Esophagus squamous epithelium (tissue), 5 donors: ENCODE measurements around the gene RAB27B. TPM values are rescaled to one million over a fixed set of nuclear protein-coding genes. Genes with fewer than 3 reads are reported as not detected.

Experiments
- DNase-seq: peaks from one replicate; lab custom pipeline; 2025; lab: John Stamatoyannopoulos, UW
- H3K27ac ChIP-seq, 4 donors: fragments of 200-600 bp; sonication (generic); one replicate each; pipeline ENCODE4 v1.5.1; 2016 to 2019; ENCODE audit warnings: mild to moderate bottlenecking in 1 of 4
- H3K27me3 ChIP-seq, 4 donors: fragments of 200-600 bp; sonication (generic); 1 replicate in 3 of 4; 2 replicates in 1 of 4; pipeline versions ENCODE4 v1.5.1 to v1.6.0; 2017 to 2021; ENCODE audit warnings: antibody characterized with exemption in 1 of 4
- H3K36me3 ChIP-seq, 3 donors: fragments of 200-600 bp; sonication (generic); one replicate each; pipeline ENCODE4 v1.5.1; 2016 to 2019
- H3K4me1 ChIP-seq, 3 donors: fragments of 200-600 bp; sonication (generic); one replicate each; pipeline ENCODE4 v1.5.1; 2017 to 2019
- H3K4me3 ChIP-seq, 4 donors: fragments of 200-600 bp; sonication (generic); 1 replicate in 3 of 4; 2 replicates in 1 of 4; pipeline ENCODE4 v1.5.1; 2016 to 2019; ENCODE audit warnings: mild to moderate bottlenecking in 2 of 4, moderate library complexity in 1 of 4
- H3K9me3 ChIP-seq, 3 donors: fragments of 200-600 bp; sonication (generic); one replicate each; pipeline ENCODE4 v1.5.1; 2016 to 2019
- CTCF ChIP-seq, 6 experiments: fragments of 450-650 bp in 4 of 6; fragments of 200-600 bp in 2 of 6; sonication (generic) in 2 of 6; IDR thresholded peaks; one replicate each; pipeline ENCODE4 v1.5.1; 2016 to 2019; ENCODE audit warnings: antibody characterized with exemption in 6 of 6, mild to moderate bottlenecking in 4 of 6, moderate library complexity in 4 of 6
- POLR2A ChIP-seq, 4 donors: fragments of 450-650 bp; IDR thresholded peaks; one replicate each; pipeline ENCODE4 v1.6.1; 2017; ENCODE audit warnings: antibody characterized with exemption in 4 of 4, mild to moderate bottlenecking in 4 of 4, moderate library complexity in 3 of 4
- WGBS, 2 donors: methylation state at CpG; one replicate each; pipeline ENCODE4 v1.1.5; 2018; 5-methylcytosine and 5-hydroxymethylcytosine counted together
- intact Hi-C: fragments of 100-400 bp; cut with DNase I; formaldehyde crosslinking; loops from one replicate; pipeline ENCODE4 v1.15.0; 2022
- total RNA-seq, 4 donors: library from RNA; depleted of rRNA; stranded (reverse); fragments of >200 nt; gene quantifications; one replicate each; pipeline ENCODE4 v1.1.0, GENCODE V29; 2016
- donor health status: DM: yes; HTN: yes; CAD: no.

Gene RAB27B
- total RNA-seq, 4 donors from 2014 or later, result 17.5 to 35.9 (median 32.1) TPM

- H3K27ac ChIP-seq, result no peak overlapping the region
- H3K4me1 ChIP-seq, result no peaks in the 10 kb centered on the region
- no peak overlapping the region for H3K4me3 ChIP-seq
- H3K36me3 ChIP-seq, result peaks cover 0 to 48% (median 0%) of the 10 kb centered on the region in 3 donors
- DNase-seq, result no peak
- WGBS, 2 donors, result 68 to 70% methylated on average over 2 of the region's 2 CpGs
- no peaks in the 10 kb centered on the region for H3K27me3 ChIP-seq
- no peaks in the 10 kb centered on the region for H3K9me3 ChIP-seq
- intact Hi-C loops, result no loop called here
- no peak for TF ChIP-seq CTCF (IDR thresholded peaks at IDR 0.05)
- no peak for TF ChIP-seq POLR2A (IDR thresholded peaks at IDR 0.05)
Measured at GRCh38 chr18:54888933-54889332, 60.7 kb downstream of the RAB27B start.

- no peaks in the 10 kb centered on the region for H3K27me3 ChIP-seq
- no peak overlapping the region for H3K4me3 ChIP-seq
- intact Hi-C loops, result no loop called here
- no peak for DNase-seq
- H3K36me3 ChIP-seq, result no peaks in the 10 kb centered on the region
- no peaks in the 10 kb centered on the region for H3K4me1 ChIP-seq
- H3K9me3 ChIP-seq, result no peaks in the 10 kb centered on the region
- no peak overlapping the region for H3K27ac ChIP-seq
- TF ChIP-seq POLR2A (IDR thresholded peaks at IDR 0.05), result no peak
- no peak for TF ChIP-seq CTCF (IDR thresholded peaks at IDR 0.05)
Measured at GRCh38 chr18:54899500-54899899, 71.2 kb downstream of the RAB27B start.

GRCh38 chr18:54900290-54900689 is 72.0 kb downstream of the RAB27B start:
- TF ChIP-seq POLR2A (IDR thresholded peaks at IDR 0.05) (no peak), CTCF (IDR thresholded peaks at IDR 0.05) (no peak)
- no peaks in the 10 kb centered on the region for H3K36me3 ChIP-seq
- intact Hi-C loops, result no loop called here
- no peaks in the 10 kb centered on the region for H3K4me1 ChIP-seq
- no peak overlapping the region for H3K27ac ChIP-seq
- H3K4me3 ChIP-seq, result no peak overlapping the region
- 87 to 98% methylated on average over 2 of the region's 2 CpGs for WGBS, 2 donors
- no peaks in the 10 kb centered on the region for H3K27me3 ChIP-seq
- no peaks in the 10 kb centered on the region for H3K9me3 ChIP-seq
- no peak for DNase-seq

- no peaks in the 10 kb centered on the region for H3K9me3 ChIP-seq
- no peak overlapping the region for H3K27ac ChIP-seq
- no peak for DNase-seq
- TF ChIP-seq POLR2A (IDR thresholded peaks at IDR 0.05) (no peak), CTCF (IDR thresholded peaks at IDR 0.05) (no peak)
- H3K4me3 ChIP-seq, result no peak overlapping the region
- H3K27me3 ChIP-seq, result no peaks in the 10 kb centered on the region
- H3K4me1 ChIP-seq, result no peaks in the 10 kb centered on the region
- intact Hi-C loops, result no loop called here
- 79 to 83% methylated on average over 2 of the region's 2 CpGs for WGBS, 2 donors
- H3K36me3 ChIP-seq, result no peaks in the 10 kb centered on the region
Measured at GRCh38 chr18:54904581-54904980, 76.3 kb downstream of the RAB27B start.

GRCh38 chr18:54905629-54906028 is 77.4 kb downstream of the RAB27B start:
- intact Hi-C loops, result no loop called here

More at GRCh38 chr18:54905629-54906028, 77.4 kb downstream of the RAB27B start:
- no peak for TF ChIP-seq POLR2A (IDR thresholded peaks at IDR 0.05)
- TF ChIP-seq CTCF (IDR thresholded peaks at IDR 0.05), result no peak
- no peaks in the 10 kb centered on the region for H3K27me3 ChIP-seq
- no peak overlapping the region for H3K27ac ChIP-seq
- no peaks in the 10 kb centered on the region for H3K4me1 ChIP-seq
- WGBS, 2 donors, result 94 to 97% methylated on average over 5 of the region's 5 CpGs
- H3K4me3 ChIP-seq, result no peak overlapping the region
- no peaks in the 10 kb centered on the region for H3K9me3 ChIP-seq
- no peaks in the 10 kb centered on the region for H3K36me3 ChIP-seq
- no peak for DNase-seq
